Measurements from ENCODE around the gene NALCN.

NALCN gene

DNA sequence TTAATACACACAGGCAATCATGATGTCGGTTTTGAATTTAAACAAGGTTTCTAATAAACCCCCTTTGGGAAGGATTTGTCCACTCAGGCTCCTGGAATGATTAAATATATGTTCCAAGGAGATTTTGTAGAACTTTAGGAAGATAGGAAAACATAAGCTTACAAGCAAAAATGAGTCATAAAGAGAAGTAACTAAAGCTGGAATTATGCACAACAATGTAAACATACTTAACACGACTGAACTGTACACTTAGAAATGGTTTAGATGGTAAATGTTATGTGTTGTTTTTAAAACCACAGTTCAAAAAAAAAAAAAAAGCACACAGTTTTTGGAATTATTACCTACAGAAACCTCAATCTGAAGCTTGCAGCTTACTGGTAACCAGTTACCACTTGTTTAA is 304.4 kb downstream of the NALCN start:
- DNase-seq, result no peak

DNA sequence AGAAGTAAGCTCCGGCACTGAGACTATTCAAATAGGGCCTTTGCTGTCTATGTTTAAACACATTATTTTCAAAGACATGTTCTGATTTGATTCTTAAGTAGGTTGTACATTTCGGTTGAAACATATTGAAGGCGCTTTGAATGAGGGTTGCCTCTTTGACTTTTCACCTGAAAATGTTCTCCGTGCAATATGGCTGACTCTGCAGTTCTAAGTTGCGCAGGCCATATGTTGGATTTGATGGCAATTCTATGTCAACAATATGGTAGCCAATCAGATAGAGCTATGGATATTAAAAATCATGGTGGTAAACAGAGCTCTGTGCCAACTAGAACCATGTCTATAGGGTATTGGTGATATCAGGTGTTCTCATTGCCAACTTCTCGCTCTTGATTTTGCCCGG is 307.3 kb downstream of the NALCN start:
- no peak for DNase-seq

DNA sequence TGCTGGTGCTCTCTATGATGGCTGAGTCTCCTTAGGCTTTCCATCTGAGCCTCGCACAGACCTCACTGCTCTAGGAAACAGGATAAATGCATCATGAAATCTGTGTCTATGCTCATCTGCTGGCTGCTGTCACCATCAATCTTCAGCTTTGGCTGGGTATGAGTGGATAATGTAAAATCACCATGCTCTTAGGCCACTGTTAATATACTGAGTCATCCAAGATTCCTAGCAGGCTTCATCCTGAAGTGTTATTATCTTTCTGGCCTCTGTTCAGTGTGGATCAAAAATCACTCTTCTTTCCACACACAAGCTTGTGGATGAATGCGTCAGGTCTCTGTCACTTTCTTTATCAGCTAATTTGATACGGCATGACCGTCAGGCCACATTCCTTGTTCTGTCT is 317.4 kb downstream of the NALCN start:
- DNase-seq, result no peak

DNA sequence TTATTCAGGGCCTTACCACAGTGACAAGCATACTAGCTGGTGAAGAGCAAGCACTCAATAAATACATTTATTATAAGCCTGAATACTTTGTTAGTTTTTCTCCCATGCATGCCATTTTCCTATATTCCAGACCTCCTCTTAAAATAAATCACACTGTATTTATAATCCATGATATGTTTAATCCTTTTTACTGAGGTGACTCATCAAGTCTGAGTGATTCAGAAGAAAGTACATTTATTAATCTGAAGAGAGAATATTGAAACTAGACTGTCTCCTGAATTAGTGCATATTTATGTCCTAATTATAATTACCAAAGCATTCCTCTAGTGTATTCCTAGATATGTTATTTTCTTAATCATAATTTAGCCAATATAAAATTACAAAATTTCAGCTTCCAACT is 323.3 kb downstream of the NALCN start:
- no peak for DNase-seq

DNA sequence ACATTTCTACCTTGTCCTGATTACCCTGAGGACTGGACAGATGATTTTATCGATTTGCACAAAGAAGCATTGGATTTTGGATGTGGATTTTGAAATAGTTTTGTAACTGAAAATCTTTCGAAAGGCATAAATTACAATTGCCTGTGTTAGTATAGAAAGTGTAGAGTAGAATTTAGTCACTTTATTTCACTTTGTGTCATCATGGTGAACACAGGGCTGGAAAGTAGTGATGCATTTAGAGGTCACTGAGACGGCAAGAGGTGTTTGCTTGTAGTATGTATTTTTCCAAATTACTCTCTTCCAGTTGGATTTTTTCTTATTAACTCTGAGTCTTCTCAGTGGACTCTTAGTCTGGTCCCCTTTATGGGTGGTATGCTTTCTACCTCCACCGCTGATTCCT is 326.0 kb downstream of the NALCN start:
- DNase-seq, result no peak

DNA sequence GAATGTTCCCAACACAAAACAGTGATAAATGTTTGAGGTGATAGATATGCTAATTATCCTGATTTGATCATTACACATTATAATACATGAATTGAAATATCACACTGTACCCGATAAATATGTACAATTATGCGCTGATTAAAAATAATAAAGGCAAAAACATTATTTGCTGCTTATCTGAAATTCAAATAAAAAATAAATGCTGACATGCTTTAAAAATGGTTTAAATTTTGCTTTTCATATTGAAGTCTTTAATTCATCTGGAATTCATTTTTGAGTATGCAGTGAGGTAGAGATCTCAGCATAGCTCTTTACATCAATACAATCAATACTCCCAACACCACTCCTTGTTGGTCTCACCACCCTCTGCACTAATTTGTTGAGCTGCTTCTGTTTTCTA is 330.8 kb downstream of the NALCN start:
- no peak for DNase-seq

DNA sequence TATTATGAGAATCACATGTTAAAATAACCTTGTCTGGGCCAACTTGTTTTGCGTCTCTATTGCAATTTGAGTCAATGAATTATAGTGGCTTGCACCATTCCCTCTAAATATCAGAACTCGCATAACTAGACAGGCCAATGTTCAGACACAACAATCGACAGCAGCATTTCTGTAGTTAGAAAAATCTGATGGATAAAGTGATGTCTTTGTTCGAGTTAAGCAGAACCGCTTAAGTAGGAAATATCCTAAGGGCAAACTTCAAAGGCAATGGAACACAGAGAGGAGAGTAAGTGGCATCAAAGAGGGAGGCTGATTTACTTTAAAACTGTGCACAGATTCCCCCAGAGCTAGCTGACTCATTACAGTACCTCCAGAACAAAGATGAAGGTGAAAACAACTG is 333.9 kb downstream of the NALCN start:
- no peak for DNase-seq

DNA sequence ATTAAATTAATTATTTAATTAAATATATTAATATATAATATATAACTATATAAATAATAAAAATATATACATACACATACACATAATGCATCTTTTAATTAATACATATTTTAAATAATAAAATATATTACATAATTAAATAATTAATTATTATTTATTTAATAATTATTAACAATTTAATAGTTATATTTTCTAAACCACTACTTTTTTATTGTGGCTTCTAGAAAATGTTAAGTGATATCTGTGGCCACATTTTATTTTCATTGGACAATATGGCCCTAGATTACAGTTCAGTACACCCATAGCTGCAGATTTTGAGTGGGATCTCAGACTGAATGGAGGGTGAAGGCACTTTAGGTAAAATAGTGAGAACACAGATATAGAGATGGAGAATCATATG is 335.7 kb downstream of the NALCN start:
- DNase-seq, result no peak

DNA sequence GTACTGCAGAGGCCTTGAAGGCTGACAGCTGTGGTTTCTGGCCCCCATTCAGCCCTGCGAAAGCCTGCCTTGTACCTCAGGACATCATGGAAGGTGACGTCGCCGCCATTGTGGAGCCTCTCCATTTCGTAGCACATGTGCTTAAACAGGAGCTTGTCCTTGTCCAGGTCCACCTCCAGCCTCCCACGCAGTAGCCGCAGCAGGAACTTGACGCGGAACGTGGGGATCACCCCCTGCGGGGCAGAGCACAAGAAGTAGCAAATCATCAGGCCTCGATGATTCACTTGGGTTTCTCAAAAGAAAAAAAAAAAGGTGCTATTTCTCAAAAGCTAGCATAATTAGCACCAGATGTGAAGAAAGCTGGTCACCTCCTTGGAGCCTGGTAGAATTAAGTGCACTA is 351.0 kb downstream of the NALCN start:
- DNase-seq, result no peak

DNA sequence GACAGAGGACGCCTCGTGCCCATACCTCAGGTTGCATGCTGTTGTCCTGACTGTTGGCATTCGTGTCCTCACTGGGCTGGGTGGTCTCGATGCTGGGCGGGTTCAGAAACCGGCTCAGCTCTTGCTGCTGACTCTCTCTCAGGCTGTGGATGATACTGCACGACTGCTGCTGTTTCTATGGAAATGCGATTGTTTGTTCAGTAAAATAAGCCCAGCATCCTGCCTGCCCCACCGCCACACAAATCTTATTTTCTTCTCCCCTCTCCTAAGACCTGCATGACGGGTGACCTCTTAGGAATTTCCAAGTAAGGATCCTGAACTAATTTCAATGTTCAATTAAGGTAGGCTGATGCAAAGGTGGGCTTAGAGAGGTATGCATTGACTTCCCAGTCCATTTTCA is 356.5 kb downstream of the NALCN start:
- no peak for DNase-seq

DNA sequence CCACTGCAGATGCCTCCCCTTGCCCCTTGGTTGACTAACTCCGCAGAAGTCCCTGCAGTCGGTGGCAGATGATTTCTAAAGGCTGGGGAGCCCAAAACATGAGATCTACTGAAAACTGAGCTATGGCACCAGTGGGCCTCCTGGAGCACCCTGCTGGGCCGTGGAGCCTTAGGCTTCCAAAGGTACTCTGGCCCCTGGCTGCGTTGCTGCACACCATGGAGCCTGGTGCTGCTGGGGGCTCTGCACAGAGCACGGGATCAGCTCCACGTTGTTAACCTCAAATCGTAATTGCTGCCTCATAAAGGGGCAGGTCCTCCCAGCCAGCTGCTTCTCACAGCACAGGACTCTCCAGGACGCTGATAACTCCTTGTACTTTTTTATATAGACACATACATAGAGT is 357.5 kb downstream of the NALCN start:
- DNase-seq, result no peak

DNA sequence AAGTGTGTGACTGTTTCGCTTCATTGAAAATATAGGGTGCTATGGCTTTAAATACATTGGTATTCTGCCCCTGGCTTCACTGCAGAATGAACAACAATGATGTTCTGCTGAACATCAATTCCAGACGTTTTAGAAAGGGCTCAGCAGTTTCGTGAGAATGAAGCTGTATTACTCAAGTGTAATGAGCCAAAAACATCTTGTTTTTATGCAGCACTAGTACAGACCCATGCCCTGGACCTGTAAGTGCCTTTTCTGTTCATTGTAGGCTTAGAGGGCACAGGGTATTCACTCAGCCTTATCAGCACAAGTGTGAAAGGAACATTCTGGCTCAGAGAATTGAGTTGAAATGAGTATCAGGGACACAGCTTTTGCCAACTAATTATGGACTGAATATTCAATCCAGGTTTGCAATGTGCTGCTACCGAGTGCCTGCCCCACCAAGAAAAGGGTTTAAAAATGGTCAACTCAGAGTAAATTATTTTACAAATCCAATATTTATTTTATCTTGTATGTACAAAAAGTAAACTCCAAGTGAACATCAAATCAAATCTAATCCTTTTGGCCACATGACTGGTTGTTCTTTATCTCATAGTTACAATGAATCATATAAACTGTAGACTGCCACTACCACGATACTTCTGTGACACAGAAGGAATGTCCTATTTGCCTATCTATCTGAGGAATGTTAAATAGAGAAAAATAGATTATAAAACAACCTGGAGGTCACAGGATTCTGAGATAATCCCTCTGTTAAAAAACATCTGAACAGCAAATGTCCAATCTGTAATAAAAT is 362.8 kb downstream of the NALCN start:
- no peak for DNase-seq

DNA sequence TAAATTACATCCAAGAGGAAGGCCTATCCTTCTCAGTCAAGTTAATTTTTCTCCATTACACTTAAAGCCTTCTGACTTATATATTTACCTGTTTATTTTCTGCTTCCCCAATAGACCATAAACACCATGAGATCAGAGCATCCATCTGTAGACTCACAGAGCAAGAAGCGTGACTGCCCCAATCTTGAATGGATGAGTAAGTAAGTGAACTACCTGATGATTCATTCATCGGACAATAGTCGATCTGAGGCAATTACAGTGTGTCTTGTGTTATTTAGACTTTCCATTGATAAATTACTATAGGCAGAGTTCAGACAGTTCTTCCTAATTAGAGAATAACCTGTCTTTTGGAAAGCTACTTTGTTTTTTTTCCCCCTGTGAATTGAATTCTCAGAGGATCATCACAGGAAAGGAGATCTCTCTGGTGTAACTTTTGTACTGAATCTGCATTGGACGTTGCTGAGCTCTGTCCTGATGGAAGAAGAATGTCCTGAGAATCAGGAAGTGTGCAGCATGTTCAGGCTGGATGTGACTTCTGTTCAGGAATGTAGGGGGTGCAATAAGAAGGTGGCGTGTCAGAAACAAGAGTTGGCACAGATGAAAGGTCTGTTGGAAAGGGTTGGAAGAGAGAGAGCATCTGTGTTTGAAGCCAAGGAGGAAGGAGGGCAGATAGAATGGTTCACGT is 367.0 kb downstream of the NALCN start:
- DNase-seq, result no peak

DNA sequence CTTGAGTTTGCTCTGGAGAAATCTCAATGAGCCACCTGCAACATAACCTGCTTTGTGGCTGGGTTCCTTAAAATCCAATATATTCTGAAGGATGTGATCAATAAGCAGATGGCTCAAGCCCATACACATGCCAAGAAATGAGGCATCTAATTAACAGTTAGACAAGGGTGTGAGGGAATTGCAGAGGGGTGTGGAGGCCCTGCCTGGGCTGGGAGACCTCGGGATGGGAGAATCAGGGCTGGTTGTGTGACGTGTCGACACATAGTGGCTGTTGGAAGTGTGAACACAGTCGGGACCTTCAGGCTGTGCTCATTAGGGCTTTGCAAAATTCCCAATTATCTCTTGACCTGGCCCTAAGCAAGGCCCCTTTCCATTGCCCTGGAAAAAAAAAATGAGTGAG is 379.8 kb downstream of the NALCN start:
- no peak for DNase-seq

DNA sequence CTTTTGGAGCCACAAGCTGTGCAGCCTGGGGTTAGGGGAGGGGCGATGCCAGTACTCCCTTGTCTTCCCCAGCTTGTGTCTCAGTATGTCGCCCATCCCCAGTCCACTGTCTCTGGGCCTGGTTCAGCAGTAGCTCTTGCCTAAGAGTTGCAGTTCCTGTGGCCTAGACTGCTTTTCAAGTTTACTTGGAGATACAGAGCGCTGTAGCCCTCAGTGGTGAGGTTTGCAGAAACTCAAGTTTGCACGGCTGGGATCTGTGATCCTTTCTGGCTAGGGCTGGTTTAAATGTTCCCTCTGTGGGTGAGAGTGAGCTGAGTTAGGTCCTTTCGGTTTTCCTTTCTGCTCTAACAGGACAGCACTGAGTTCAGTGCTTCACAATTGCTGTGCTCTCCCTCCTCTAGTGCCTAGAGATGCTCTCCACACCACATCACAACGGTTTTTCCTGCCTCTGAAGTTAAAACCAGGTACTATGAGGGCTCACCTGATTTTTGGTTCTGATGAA is 381.1 kb downstream of the NALCN start:
- no peak for DNase-seq

DNA sequence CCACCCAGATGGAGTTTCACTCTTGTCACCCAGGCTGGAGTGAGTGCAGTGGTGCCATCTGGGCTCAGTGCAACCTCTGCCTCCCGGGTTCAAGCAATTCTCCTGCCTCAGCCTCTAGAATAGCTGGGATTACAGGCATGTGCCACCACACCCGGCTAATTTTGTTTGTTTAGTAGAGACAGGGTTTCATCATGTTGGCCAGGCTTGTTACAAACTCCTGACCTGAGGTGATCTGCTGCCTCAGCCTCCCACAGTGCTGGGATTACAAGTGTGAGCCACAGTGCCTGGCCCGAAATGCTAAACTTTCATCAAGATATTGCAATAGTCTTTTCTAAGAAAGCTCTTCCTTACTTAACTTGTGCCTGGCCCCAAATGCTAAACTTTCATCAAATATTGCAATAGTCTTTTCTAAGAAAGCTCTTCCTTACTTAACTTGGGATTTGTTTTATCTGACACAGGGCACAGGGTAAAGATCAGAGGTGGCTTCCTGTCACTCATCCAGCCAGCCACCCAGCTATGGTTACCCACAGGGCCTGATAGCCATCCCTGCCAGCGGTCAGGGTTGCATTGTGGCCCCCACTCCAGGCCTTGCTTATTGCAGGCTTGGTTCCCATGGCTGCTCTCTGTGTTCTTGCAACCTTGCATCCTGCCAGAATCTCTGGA is 389.4 kb downstream of the NALCN start:
- DNase-seq, result no peak

DNA sequence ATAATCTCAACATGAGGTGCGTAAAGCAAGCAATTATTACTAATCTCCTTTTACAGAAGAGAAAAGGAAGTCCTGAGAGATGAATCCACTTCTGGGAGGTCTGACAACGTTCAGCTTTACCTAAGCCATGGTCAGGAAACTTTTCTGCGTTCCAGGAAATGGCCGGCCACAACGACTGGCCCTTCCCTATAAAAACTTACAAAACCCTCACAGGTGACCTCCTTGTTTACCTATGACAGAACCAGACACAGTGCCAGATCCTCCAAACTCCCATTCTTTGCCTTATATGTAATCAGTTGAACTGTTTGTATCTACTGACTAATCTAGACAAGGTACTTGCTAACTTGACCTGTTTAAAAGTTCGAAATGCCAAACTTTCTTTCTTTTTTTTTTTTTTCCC is 390.0 kb downstream of the NALCN start:
- no peak for DNase-seq

DNA sequence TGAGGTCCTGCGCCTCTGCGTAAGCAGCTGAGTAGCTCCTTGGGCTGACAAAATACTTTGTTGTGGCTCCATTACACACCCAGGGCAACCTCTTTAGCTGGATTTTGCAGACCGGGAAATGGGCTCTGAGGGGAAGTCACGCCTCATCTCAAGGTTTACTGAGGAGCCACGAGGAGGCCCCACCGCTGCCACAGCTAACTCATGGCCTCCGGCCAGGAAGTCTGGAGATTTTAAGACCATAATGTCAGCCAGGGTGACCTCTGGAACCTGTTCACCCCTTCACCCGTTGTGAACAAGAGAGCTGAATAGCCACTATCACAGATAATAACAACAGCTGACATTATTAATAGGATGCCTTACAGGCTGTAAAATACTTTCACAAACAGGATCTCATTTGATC is 390.4 kb downstream of the NALCN start:
- no peak for DNase-seq

DNA sequence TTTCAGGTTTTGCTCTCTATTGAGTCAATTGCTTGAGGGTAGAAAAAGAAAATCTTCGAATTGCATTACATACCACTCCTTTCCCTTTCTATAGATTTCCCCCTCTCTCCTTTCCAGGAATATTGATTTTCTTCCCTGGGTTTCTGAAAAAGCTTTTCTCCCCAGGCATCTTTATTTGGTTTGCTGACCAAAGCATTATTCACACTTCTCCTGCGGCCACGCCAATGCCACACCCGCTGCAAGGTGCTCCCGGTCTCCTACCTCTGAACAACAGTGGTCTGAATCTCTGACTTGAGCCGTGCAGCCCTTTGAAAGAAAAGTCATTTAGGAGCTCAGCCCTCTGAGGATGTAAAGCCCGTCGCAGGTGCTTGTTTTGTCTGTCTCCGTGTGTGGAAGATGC is 390.8 kb downstream of the NALCN start:
- no peak for DNase-seq

DNA sequence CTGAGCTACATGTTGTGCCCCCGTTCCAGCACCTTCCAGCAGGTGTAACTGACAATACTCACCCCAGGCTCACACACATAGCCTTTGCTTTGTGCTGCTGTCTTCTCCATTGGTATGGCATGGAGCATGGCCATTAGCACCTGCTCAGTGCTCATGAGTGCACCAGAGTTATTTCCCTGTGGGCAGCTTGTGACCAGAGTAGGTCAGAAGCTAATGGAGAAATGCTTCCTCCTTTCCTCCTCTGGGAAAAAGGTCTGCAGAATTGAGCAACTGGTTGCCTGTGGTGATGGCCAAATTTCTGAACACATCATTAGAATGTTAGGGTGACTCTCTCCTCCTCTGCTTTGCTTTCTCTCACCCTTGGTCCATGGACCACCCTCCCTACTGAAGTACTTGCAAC is 397.2 kb downstream of the NALCN start:
- no peak for DNase-seq

DNA sequence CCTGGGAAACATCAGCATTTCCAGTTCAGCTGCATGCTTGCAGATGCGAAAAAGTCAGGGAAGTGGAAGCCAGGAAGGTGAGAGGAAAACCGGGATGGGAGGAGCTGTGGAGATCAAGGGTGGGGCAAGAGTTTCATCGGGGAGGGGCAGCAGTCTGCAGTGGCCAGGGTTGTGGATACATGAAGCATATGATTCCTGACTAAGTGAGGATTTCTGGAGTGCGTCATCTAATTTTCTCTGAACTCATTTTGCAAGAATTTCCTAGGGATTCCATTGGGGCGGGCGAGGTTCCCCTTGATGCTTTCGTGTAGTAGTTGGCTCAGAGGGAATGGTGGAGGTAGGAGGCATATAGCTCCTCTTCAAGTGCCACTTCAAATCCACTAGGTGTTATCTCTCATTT is 397.6 kb downstream of the NALCN start:
- no peak for DNase-seq

DNA sequence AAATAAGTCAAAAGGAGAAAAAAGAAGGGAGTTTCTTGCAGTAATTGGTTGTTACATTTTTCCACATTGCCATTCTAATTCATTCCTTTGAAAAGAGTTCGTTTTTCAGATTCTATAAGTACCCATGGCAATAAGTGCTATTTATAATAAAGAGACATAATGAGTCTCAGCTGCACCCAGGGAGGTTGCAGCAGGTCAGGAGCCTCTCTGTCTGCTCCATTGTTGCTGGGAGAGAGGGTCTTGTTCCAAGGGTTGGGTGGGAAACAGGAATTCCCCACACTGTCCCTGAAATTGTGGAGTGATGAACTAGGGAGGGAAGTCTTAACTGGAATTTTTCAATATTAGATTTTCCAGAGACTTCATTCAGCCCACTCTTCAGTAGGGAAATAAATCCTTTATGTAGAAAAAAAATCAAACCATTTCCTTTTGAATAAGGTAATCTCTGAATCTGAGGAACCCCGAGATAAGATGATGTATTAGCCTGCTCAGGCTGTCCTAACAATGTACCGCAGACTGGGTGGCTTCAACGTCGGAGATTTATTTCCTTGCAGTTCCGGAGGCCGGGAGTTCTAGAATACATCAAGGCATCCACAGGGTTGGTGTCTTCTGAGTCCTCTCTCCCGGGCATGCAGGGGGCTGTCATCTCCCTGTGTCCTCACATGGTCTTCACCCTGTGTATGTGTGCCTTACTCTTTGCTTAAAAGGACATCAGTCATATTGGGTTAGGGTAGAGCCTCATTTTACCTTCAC is 399.0 kb downstream of the NALCN start:
- no peak for DNase-seq

DNA sequence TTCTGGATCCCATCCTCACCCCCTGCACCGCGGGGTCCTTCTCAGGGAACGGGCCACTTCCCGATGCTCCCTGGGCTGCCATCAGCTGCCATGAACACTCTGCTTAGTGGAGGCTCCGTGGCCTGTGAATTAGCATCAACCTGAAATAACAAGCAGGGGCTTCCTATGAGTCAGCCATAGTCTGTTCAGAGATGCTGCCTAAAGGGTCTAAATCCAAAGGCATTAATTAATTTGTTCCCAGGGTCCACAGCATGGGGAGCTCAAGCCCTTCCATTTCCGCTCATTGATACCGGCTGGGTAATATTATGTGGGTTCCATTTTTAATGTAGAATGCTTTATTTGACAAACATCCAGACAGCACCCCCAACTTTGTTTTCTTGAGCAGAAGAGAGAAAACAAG is 399.8 kb downstream of the NALCN start:
- no peak for DNase-seq

Data from NCI-H69 (cell line).